Endothelial cell of umbilical vein (primary cell): ENCODE results near the gene CPVL. TPM values are rescaled to one million over a fixed set of nuclear protein-coding genes. Genes with fewer than 3 reads are reported as not detected.

Experiments used
- BruUV-seq: library from RNA; stranded (reverse); fragments of 400-500 nt; replicated peaks from 2 replicates; lab custom pipeline; 2021; lab: Mats Ljungman, UMichigan
- CTCF ChIA-PET: fragments of 300-600, 350-600 bp; sonication (Branson Sonifier 250); formaldehyde crosslinking; loops from one replicate; lab custom pipeline; 2021; ENCODE audit warnings: antibody characterized with exemption, inconsistent platforms; lab: Charles Lee
- POLR2A ChIA-PET: fragments of 300-600, 350-600 bp; sonication (Branson Sonifier 250); formaldehyde crosslinking; loops from one replicate; lab custom pipeline; 2021; ENCODE audit warnings: antibody characterized with exemption, inconsistent platforms; lab: Charles Lee
- DNase-seq: peaks from one replicate; pipeline ENCODE4 v3.0.0-alpha.2; 2011; ENCODE audit warnings: low read depth, low spot score
- FAIRE-seq: peaks from 2 replicates; lab custom pipeline; 2011; peaks lifted over from hg19 to GRCh38; lab: Jason Lieb, UNC
- H2AFZ ChIP-seq: 2 replicates; pipeline ENCODE4 v1.6.0; 2012; ENCODE audit warnings: low read depth, low read length, control low read depth, inconsistent platforms
- H3K27ac ChIP-seq: 2 replicates; pipeline ENCODE4 v1.5.1; 2011; ENCODE audit warnings: low read depth, mild to moderate bottlenecking, control low read depth, low read length, moderate library complexity; ENCODE audit not compliant: insufficient read depth
- H3K27me3 ChIP-seq, 2 experiments: 2 replicates each; pipeline versions ENCODE4 v1.6.0 to v1.6.1; 2011; ENCODE audit warnings: low read length in 2 of 2, mixed read lengths in 1 of 2; ENCODE audit not compliant: control insufficient read depth in 2 of 2, insufficient read depth in 2 of 2
- H3K36me3 ChIP-seq, 2 experiments: 2 replicates in 1 of 2; 3 replicates in 1 of 2; pipeline ENCODE4 v1.5.1; 2011; ENCODE audit warnings: low read length in 2 of 2, mild to moderate bottlenecking in 1 of 2, moderate library complexity in 1 of 2; ENCODE audit not compliant: control insufficient read depth in 2 of 2, insufficient read depth in 2 of 2; ENCODE audit errors: extremely low read depth in 1 of 2
- H3K4me1 ChIP-seq: 3 replicates; pipeline ENCODE4 v1.5.1; 2011; ENCODE audit warnings: mild to moderate bottlenecking, low read length; ENCODE audit not compliant: control insufficient read depth, insufficient read depth; ENCODE audit errors: extremely low read depth
- H3K4me2 ChIP-seq: 2 replicates; pipeline ENCODE4 v1.6.1; 2011; ENCODE audit warnings: low read length, control low read depth, mixed read lengths; ENCODE audit not compliant: insufficient read depth
- H3K4me3 ChIP-seq, 3 experiments: fragments of 200-600 bp in 1 of 3; sonication (generic), shearing (Covaris generic) in 1 of 3; replicated peaks in 1 of 3; 2 replicates each; pipeline ENCODE4 v1.5.1; 2011 to 2016; ENCODE audit warnings: control low read depth in 3 of 3, low read length in 3 of 3, mild to moderate bottlenecking in 2 of 3, inconsistent platforms in 1 of 3, low read depth in 1 of 3, moderate library complexity in 1 of 3; ENCODE audit not compliant: insufficient read depth in 1 of 3
- H3K79me2 ChIP-seq: 2 replicates; pipeline ENCODE4 v1.6.0; 2012; ENCODE audit warnings: low read length, inconsistent platforms; ENCODE audit not compliant: control insufficient read depth, insufficient read depth
- H3K9ac ChIP-seq: replicated peaks from 2 replicates; pipeline ENCODE3; 2011; ENCODE audit warnings: low read length, control low read depth; ENCODE audit not compliant: insufficient read depth; ENCODE audit errors: extremely low read depth
- H3K9me1 ChIP-seq: replicated peaks from 3 replicates; pipeline ENCODE4 v1.6.0; 2011; ENCODE audit warnings: mild to moderate bottlenecking, low read length; ENCODE audit not compliant: control insufficient read depth, insufficient read depth; ENCODE audit errors: extremely low read depth
- H3K9me3 ChIP-seq: replicated peaks from 2 replicates; pipeline ENCODE4 v1.5.1; 2012; ENCODE audit warnings: low read length, inconsistent platforms; ENCODE audit not compliant: control insufficient read depth, insufficient read depth
- H4K20me1 ChIP-seq: replicated peaks from 2 replicates; pipeline ENCODE3; 2011; ENCODE audit warnings: mild to moderate bottlenecking, low read length; ENCODE audit not compliant: control insufficient read depth, insufficient read depth; ENCODE audit errors: extremely low read depth
- CTCF ChIP-seq, 2 donors: IDR thresholded peaks; 1 replicate in 1 of 2; 2 replicates in 1 of 2; pipeline ENCODE4 v1.5.1; 2011; ENCODE audit warnings: low read length in 2 of 2, mild to moderate bottlenecking in 2 of 2, moderate library complexity in 2 of 2, control low read depth in 1 of 2, inconsistent platforms in 1 of 2, low read depth in 1 of 2; ENCODE audit not compliant: insufficient read depth in 1 of 2; ENCODE audit errors: extremely low read depth in 1 of 2
- EZH2 ChIP-seq: IDR thresholded peaks from 2 replicates; pipeline ENCODE4 v1.6.1; 2012; ENCODE audit warnings: borderline replicate concordance, low read depth, mild to moderate bottlenecking, moderate library complexity, low read length, inconsistent platforms; ENCODE audit not compliant: severe bottlenecking
- FOS ChIP-seq: IDR thresholded peaks from 2 replicates; pipeline ENCODE4 v1.6.1; 2011; ENCODE audit warnings: mild to moderate bottlenecking, low read length, moderate library complexity, borderline replicate concordance; ENCODE audit not compliant: insufficient read depth
- GATA2 ChIP-seq: IDR thresholded peaks from 2 replicates; pipeline ENCODE4 v1.7.0; 2011; ENCODE audit warnings: low read depth, mild to moderate bottlenecking, moderate library complexity, mixed read lengths, low read length; ENCODE audit not compliant: insufficient read length, insufficient read depth
- JUN ChIP-seq: IDR thresholded peaks from 2 replicates; pipeline ENCODE4 v1.6.1; 2011; ENCODE audit warnings: borderline replicate concordance, low read depth; ENCODE audit not compliant: insufficient read length, insufficient read depth
- MAX ChIP-seq: IDR thresholded peaks from 2 replicates; pipeline ENCODE4 v1.6.1; 2011; ENCODE audit not compliant: insufficient read depth, insufficient read length
- MYC ChIP-seq: IDR thresholded peaks from one replicate; pipeline ENCODE4 v1.6.1; 2011; ENCODE audit warnings: mild to moderate bottlenecking, low read depth, low read length
- POLR2A ChIP-seq: IDR thresholded peaks from 2 replicates; pipeline ENCODE4 v1.6.1; 2012; ENCODE audit warnings: low read depth, mild to moderate bottlenecking, control low read depth, low read length
- POLR2AphosphoS5 ChIP-seq: IDR thresholded peaks from 2 replicates; pipeline ENCODE4 v1.6.1; 2012; ENCODE audit warnings: low read depth, mild to moderate bottlenecking, control low read depth, low read length, moderate library complexity; ENCODE audit not compliant: insufficient read depth
- dilution Hi-C: fragments of 300-500 bp; cut with MboI; formaldehyde crosslinking; loops from one replicate; pipeline ENCODE4 v1.15.0; 2019; ENCODE audit warnings: low sequenced_read_pairs; ENCODE audit not compliant: extremely low pct_ligation_motif_present
- intact Hi-C: fragments of 100-400 bp; cut with micrococcal nuclease; formaldehyde crosslinking; loops from one replicate; pipeline ENCODE4 v1.10.0; 2022
- polyA plus RNA-seq, 4 experiments: library from polyadenylated mRNA; depleted of rRNA in 3 of 4; stranded (reverse) in 3 of 4; unstranded in 1 of 4; fragments of >200 nt; gene quantifications; 2 replicates each; pipeline versions ENCODE4 v1.2.1 to v1.2.3, GENCODE V29; 2011 to 2012; ENCODE audit warnings: missing spikeins in 1 of 4
- total RNA-seq: library from RNA; stranded (reverse); gene quantifications from 2 replicates; pipeline ENCODE4 v1.2.3, GENCODE V29; 2021

CPVL gene
- total and polyA plus RNA-seq, 2 donors (not counting 3 experiments of a cell fraction or from before 2014, with no cell fraction given), result 0.14 TPM; not detected in 1

GRCh38 chr7:29156907-29157452 is 10.6 kb upstream of the CPVL start:
- no peak for TF ChIP-seq MYC
- TF ChIP-seq GATA2, result no peak
- TF ChIP-seq POLR2AphosphoS5, result no peak
- TF ChIP-seq CTCF (IDR thresholded peaks at IDR 0.05; ENCODE audit: extremely low read depth in 1 of 2, insufficient read depth in 1 of 2, low read depth in 1 of 2, low read length in 2 of 2), result no peak
- no peak for TF ChIP-seq MAX
- TF ChIP-seq POLR2A, result no peak
- no peak for TF ChIP-seq EZH2
- TF ChIP-seq FOS, result no peak
- no peak for TF ChIP-seq JUN
- CTCF ChIA-PET, result interaction anchor here (0.9 to 2.8 kb wide), 5 partner anchors 10 to 235 kb away, joined by 3 to 13 read pairs (median 4); no protein-coding TSS in a partner anchor
- Histone ChIP-seq H3K4me1 (no peaks in the 10 kb centered on the region), H3K9me1 (no peaks in the 10 kb centered on the region), H4K20me1 (no peaks in the 10 kb centered on the region), H3K79me2 (no peaks in the 10 kb centered on the region), H3K36me3 (no peaks in the 10 kb centered on the region), H3K27me3 (peaks cover 12 to 17% of the 10 kb centered on the region in 2 experiments), H3K4me2 (no peak overlapping the region), H3K27ac (no peak overlapping the region), H3K9ac (no peak overlapping the region), H3K4me3 (no peak overlapping the region), H3K9me3 (no peaks in the 10 kb centered on the region), H2AFZ (no peak overlapping the region)
- DNase-seq (no peak), FAIRE-seq (no peak)
- POLR2A ChIA-PET, result no interaction called here
- dilution Hi-C loops (no loop called here), intact Hi-C loops (no loop called here)
- BruUV-seq, result no TSS peak
